ENCODE measurements around the gene MRGPRG.

The MRGPRG gene

DNA sequence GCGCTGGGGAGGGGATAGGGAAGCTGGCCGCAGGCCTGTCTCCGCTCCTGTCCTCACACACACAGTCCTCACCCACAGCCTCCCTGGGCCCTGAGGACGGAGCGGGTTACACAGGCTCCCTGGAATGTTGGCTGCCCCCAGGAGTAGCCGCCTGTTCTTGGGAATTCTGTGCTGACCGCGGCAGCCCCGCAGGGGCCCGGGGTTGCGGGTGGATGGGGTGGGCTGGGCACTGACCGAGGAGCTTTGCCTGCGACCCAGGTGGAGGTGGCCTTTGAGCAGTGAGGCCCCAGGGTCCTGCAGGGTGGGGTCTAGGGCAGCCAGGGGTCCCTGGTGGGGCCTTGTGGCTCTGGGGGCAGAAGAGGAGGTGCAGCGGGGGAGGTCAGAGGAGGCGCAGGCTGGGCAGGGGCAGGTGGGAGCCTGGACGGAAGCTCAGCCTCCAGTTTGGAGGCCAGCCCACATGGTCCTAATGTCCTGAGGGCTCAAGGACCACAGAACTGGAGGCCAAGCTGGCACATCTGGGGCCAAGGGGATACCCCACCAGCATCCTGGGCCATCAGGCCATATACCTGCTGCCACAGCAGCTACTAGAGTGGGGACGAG lies 6.6 kb upstream of the MRGPRG start:
- no peak overlapping the region for H3K9ac ChIP-seq (ENCODE audit: low read length)
- no peaks in the 10 kb centered on the region for H3K36me3 ChIP-seq (ENCODE audit: control insufficient read depth, insufficient read depth, low read length)
- H3K9me3 ChIP-seq (ENCODE audit: control insufficient read depth, insufficient read depth, low read depth, low read length) = no peaks in the 10 kb centered on the region
- H3K4me3 ChIP-seq (ENCODE audit: low read depth, low read length) = no peak overlapping the region
- peaks cover 8% of the 10 kb centered on the region; the same call in 1 of the 2 replicates for H3K27me3 ChIP-seq (ENCODE audit: control insufficient read depth, insufficient read depth, low read length)
- peaks cover 15% of the 10 kb centered on the region for H3K4me1 ChIP-seq (ENCODE audit: control insufficient read depth, insufficient read depth, low read length)
- no peak overlapping the region for H3K27ac ChIP-seq (ENCODE audit: low read depth, low read length)

DNA sequence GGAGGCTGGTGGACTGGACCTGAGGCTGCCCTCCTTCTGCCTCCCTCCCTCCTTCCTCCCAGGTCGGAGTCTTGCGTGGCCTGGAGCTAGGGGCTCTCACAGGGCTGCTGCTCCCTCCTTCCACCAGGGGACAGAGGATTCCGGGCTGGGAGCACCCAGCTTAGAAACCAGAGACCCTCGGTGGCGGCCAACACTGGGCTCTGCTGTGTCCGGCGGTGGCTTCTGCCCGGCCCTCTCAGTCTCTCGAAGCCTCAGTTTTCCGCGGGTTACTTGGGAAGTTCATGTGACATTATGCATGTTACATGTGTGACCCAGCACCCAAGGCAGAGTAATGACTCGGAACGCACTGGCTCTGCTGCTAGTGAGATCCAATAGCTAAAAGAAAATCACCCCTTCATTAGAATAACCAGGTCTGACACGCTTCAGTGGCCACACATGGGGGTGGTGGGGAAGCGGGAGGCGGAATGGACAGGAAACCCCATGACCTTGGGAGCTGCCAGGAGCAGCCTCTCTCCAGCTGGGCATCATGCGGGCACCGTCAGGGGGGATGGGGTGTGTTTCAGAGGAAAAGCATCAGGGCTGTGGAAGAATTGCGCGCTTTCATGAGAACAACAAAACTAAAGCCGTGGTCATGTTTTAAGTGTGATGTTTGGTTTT lies 5.9 kb upstream of the MRGPRG start:
- H3K36me3 ChIP-seq (ENCODE audit: control insufficient read depth, insufficient read depth, low read length) = no peaks in the 10 kb centered on the region
- H3K9me3 ChIP-seq (ENCODE audit: control insufficient read depth, insufficient read depth, low read depth, low read length) = no peaks in the 10 kb centered on the region
- H3K27me3 ChIP-seq (ENCODE audit: control insufficient read depth, insufficient read depth, low read length) = peaks cover 12% of the 10 kb centered on the region; the same call in 1 of the 2 replicates
- H3K9ac ChIP-seq (ENCODE audit: low read length) = no peak overlapping the region
- H3K4me1 ChIP-seq (ENCODE audit: control insufficient read depth, insufficient read depth, low read length) = peaks cover 15% of the 10 kb centered on the region
- H3K4me3 ChIP-seq (ENCODE audit: low read depth, low read length) = 0 out of 2 replicates have a peak overlapping the region, but pooled peaks have one; percentile 10
- H3K27ac ChIP-seq (ENCODE audit: low read depth, low read length) = no peak overlapping the region

DNA sequence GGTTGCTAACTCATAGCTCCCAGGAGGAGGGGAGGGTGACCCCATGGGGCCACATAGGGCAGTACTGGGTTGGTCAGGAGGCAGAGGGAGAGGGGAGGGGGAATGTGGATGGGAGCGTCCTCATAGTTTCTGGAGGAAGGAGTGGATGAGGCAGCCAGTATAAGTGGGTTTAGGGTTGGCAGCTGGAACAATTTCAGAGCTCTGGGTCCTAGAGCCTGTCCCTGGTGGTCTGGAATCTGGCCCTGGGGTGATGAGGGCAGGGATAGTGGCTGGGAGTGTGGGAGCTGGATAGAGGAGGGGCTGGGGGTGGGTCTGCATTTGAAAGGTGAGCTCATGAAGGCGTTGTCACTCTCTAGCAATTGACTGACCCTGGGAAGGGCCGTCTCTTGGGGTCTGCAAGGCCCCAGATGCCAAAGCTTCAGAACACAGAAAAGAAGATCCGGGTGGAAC lies 5.3 kb upstream of the MRGPRG start:
- Histone ChIP-seq H3K4me3 (ENCODE audit: low read depth, low read length) (0 out of 2 replicates have a peak overlapping the region, but pooled peaks have one; percentile 10), H3K9ac (ENCODE audit: low read length) (no peak overlapping the region), H3K27me3 (ENCODE audit: control insufficient read depth, insufficient read depth, low read length) (peaks cover 16% of the 10 kb centered on the region; the same call in 1 of the 2 replicates), H3K27ac (ENCODE audit: low read depth, low read length) (no peak overlapping the region), H3K4me1 (ENCODE audit: control insufficient read depth, insufficient read depth, low read length) (peaks cover 15% of the 10 kb centered on the region), H3K36me3 (ENCODE audit: control insufficient read depth, insufficient read depth, low read length) (no peaks in the 10 kb centered on the region), H3K9me3 (ENCODE audit: control insufficient read depth, insufficient read depth, low read depth, low read length) (no peaks in the 10 kb centered on the region)

DNA sequence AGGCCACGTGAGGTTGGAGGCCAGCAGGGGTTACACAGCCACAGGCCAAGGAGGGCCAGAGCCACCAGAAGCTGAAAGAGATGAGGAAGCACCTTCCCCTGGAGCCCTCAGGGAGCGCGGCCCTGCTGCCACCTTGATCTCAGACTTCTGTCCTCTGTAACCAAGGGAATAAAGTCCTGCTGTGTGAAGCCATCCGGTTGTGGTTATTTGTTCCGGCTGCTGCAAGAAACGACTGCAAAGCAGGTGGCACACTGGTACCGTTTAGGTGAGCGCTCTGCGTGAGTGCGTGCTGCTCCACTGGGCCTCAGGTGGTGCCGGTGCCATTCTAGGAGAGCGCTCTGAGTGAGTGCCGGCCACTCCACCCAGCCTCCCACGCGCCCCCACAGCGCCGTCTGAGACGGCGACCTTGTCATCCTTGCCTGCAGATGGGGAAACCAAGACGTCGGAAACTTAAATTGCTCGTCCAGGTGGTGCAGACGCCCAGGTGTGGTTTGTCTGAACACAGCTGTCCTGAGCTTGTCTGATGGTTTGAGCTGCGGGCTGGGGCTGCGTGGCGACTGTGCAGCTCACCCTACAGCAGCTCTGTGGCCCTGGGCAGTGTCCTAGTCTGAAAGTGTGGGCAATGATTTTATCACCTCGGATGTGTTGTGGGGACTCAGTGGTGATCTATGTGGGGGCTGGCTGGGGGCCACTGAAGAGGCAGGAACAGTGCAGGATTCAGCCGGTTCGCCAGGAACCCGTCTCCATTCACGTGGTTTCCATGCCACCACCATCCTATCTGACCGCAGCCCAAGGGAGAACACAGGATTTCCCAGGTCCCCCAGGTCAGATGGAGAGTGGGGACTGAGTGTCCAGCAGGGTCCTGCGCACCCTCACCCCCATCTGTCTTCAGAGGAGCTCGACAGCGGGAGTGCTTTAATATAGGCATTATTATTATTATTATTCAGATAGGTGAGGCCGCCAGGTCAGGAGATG lies 4.6 kb upstream of the MRGPRG start:
- no peak overlapping the region for H3K4me3 ChIP-seq (ENCODE audit: low read depth, low read length)

DNA sequence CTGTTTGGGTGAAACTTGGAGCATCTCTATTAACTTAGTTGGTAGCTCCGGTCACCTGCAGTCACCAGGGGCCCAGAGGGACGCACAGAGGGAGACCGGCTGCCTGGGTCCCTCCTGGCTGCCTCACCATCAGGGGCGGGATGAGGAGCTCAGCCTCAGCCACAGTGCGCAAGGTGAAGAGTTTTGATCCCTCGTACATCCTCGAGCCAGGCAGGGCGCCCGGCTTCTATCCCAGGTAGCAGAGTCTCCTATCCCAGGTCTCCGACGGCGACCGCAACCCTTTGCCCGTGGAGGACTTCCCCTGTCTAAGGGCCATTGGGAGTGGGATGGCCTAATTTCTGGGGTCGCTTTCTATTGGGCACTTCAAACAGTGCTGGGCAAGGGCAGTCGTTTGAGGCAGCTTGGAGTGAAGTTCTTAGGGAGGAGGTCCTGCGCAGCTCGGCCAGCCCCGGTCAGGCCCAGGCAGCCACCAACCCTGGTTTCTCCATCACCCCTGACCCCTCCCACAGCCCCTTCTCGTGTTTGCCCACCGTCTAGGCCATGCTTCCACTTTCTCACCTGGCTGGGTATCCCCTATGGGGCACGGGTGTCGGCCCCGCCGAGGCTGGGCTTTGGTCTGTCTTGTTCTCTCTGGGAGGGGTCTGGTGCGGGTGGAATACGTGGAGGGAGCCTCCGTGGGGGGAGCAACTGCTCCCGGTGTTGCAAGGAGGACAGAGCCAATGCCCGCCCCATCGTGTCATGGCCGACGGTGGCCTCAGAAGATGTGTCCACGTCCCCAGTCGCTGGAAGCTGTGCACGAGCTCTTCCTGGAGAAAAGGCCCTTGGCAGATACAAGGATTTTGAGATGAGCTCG lies 3.6 kb upstream of the MRGPRG start:
- H3K4me3 ChIP-seq (ENCODE audit: low read depth, low read length) = no peak overlapping the region
- no peak overlapping the region for H3K9ac ChIP-seq (ENCODE audit: low read length)
- peaks cover 15% of the 10 kb centered on the region; the same call in 1 of the 2 replicates for H3K27me3 ChIP-seq (ENCODE audit: control insufficient read depth, insufficient read depth, low read length)
- peaks cover 15% of the 10 kb centered on the region for H3K4me1 ChIP-seq (ENCODE audit: control insufficient read depth, insufficient read depth, low read length)
- H3K9me3 ChIP-seq (ENCODE audit: control insufficient read depth, insufficient read depth, low read depth, low read length) = no peaks in the 10 kb centered on the region
- H3K27ac ChIP-seq (ENCODE audit: low read depth, low read length) = no peak overlapping the region
- no peaks in the 10 kb centered on the region for H3K36me3 ChIP-seq (ENCODE audit: control insufficient read depth, insufficient read depth, low read length)

More for the DNA sequence above, 4.6 kb upstream of the MRGPRG start:
- Histone ChIP-seq H3K36me3 (ENCODE audit: control insufficient read depth, insufficient read depth, low read length) (no peaks in the 10 kb centered on the region), H3K4me1 (ENCODE audit: control insufficient read depth, insufficient read depth, low read length) (peaks cover 15% of the 10 kb centered on the region), H3K27me3 (ENCODE audit: control insufficient read depth, insufficient read depth, low read length) (peaks cover 15% of the 10 kb centered on the region; the same call in 1 of the 2 replicates), H3K27ac (ENCODE audit: low read depth, low read length) (no peak overlapping the region), H3K9ac (ENCODE audit: low read length) (no peak overlapping the region), H3K9me3 (ENCODE audit: control insufficient read depth, insufficient read depth, low read depth, low read length) (no peaks in the 10 kb centered on the region)

DNA sequence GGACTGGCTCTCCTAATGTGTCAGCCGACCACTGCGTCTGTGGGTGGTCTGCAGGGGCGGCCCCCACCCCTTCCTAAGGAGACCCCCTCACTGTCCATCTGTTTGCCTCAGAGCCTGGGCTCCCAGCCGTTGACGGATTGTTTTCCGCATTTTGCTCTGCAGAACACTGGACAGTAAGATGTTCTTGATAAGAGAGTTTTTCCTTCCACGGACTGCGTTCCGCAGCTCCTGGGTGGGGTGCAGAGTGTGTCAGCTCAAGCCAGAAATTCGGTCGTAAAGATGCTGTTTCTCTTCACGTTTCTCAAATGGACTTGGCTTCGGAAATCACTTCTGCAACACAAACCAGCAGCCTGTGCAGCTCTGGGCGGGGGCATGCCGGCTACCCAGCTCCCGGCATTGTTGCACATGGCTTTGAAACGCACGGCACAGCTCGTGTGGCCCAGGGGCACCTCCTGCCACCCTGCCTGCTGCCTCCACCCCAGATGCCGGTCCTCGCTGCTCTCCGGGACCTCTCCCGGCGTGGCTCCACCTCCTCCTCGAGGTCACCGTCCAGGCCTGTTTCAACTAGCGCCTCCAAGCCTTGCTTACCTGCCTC lies 2.9 kb upstream of the MRGPRG start:
- Histone ChIP-seq H3K9ac (ENCODE audit: low read length) (no peak overlapping the region), H3K4me3 (ENCODE audit: low read depth, low read length) (no peak overlapping the region), H3K36me3 (ENCODE audit: control insufficient read depth, insufficient read depth, low read length) (no peaks in the 10 kb centered on the region), H3K27me3 (ENCODE audit: control insufficient read depth, insufficient read depth, low read length) (peaks cover 15% of the 10 kb centered on the region; the same call in 1 of the 2 replicates), H3K4me1 (ENCODE audit: control insufficient read depth, insufficient read depth, low read length) (peaks cover 15% of the 10 kb centered on the region), H3K27ac (ENCODE audit: low read depth, low read length) (no peak overlapping the region), H3K9me3 (ENCODE audit: control insufficient read depth, insufficient read depth, low read depth, low read length) (no peaks in the 10 kb centered on the region)

DNA sequence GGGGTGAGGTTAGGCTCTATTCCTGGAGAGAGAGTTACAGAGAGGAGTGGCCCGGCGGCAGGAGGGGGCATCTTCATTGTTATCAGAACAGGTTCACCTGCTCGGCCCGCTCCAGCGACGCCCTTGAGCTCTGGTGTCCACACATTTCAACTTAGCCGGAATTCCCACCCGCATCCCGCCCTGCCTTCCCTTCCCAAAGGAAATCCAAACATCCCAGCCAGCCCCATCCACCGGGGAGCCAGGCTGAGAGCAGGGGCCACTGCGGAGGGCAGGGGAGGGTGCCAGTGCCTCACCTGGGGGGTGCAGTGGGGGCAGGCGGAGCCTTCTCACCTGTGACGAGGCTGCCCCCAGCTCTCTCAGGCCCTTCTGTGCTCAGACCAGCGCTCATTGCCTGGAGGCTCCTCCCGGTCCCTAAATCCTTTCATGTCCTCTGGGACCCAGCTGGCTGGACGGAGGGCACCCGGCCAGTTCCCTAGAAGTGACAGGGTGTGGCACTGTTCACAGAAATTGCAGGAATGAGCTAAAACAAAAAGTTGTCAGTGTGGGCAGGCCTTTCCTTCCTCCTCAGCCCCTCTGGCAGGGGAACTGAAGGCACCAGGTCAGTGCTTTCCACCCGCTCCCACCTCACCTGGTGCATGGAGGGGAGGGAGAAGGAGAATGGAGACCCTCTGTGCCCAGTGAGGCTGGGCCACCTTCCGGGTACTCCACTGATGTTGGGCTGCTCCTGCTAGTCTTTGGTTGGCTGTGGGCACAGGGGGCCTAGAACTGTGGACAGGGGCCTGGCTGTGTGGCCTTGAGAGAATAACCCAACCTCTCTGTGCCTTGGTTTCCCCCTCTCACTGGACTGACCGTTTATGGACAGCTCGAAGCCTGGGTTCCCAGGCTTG lies 2.2 kb upstream of the MRGPRG start:
- Histone ChIP-seq H3K27me3 (ENCODE audit: control insufficient read depth, insufficient read depth, low read length) (peaks cover 15% of the 10 kb centered on the region; the same call in 1 of the 2 replicates), H3K4me1 (ENCODE audit: control insufficient read depth, insufficient read depth, low read length) (peaks cover 19% of the 10 kb centered on the region), H3K9ac (ENCODE audit: low read length) (no peak overlapping the region), H3K9me3 (ENCODE audit: control insufficient read depth, insufficient read depth, low read depth, low read length) (no peaks in the 10 kb centered on the region), H3K27ac (ENCODE audit: low read depth, low read length) (no peak overlapping the region), H3K4me3 (ENCODE audit: low read depth, low read length) (no peak overlapping the region), H3K36me3 (ENCODE audit: control insufficient read depth, insufficient read depth, low read length) (no peaks in the 10 kb centered on the region)

DNA sequence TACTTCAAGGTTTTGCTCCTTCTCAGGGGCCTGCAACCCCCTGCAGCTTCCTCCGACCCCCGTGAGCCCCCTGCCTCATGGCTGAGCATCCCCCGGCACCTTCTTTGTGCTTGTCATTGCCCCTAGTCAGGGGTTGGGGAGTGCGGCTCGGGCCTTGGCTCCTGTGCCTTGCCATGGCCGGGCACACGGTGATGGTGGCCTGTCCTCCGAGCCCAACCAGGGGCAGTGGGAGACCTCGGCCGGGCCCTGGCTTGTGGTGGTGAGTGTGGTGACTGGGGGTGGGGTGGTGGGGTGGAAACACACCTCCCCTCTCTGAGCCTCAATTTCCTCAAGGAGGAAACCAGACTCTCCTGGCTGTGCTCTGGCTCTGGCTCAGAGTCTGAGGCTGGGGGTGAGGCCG lies 1.5 kb upstream of the MRGPRG start:
- Histone ChIP-seq H3K27ac (ENCODE audit: low read depth, low read length) (no peak overlapping the region), H3K4me1 (ENCODE audit: control insufficient read depth, insufficient read depth, low read length) (peaks cover 19% of the 10 kb centered on the region), H3K9me3 (ENCODE audit: control insufficient read depth, insufficient read depth, low read depth, low read length) (no peaks in the 10 kb centered on the region), H3K27me3 (ENCODE audit: control insufficient read depth, insufficient read depth, low read length) (peaks cover 17% of the 10 kb centered on the region; the same call in 1 of the 2 replicates), H3K9ac (ENCODE audit: low read length) (no peak overlapping the region), H3K36me3 (ENCODE audit: control insufficient read depth, insufficient read depth, low read length) (no peaks in the 10 kb centered on the region), H3K4me3 (ENCODE audit: low read depth, low read length) (no peak overlapping the region)

DNA sequence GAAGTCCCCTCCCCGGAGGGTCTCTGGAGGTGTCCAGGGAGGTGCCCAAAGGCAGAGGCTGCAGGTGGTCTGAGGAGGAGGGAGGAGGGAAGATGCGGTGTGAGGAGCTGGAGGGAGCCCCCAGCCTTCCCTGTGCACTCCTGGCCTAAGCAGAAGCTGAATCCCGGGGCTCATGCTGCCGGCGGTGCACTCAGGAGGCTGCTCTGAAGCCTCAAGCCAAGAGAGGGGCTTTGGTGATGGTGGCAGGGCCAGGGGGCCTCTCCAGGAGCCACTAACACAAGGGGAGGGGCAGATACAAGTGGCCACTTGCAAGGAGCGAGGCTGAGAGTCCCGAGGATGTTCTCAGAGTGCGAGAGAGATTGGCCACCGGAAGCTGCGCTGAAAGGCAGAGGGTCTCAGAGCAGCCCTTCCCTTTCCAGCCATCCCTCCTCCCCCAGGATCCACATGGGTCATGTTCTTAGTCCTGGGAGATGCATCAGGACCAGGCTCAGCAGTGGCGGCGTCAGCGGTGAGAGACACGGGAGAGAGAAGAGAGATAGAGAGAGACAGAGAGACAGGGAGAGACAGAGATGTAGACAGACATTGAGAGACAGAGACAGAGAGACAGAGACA lies 774 bp upstream of the MRGPRG start:
- no peak overlapping the region for H3K9ac ChIP-seq (ENCODE audit: low read length)
- peaks cover 13% of the 10 kb centered on the region for H3K4me1 ChIP-seq (ENCODE audit: control insufficient read depth, insufficient read depth, low read length)
- peaks cover 18% of the 10 kb centered on the region; the same call in 1 of the 2 replicates for H3K27me3 ChIP-seq (ENCODE audit: control insufficient read depth, insufficient read depth, low read length)
- H3K9me3 ChIP-seq (ENCODE audit: control insufficient read depth, insufficient read depth, low read depth, low read length) = no peaks in the 10 kb centered on the region
- H3K36me3 ChIP-seq (ENCODE audit: control insufficient read depth, insufficient read depth, low read length) = no peaks in the 10 kb centered on the region
- H3K27ac ChIP-seq (ENCODE audit: low read depth, low read length) = no peak overlapping the region
- no peak overlapping the region for H3K4me3 ChIP-seq (ENCODE audit: low read depth, low read length)
